GM18505 (cell line): ENCODE measurements around the gene EML3.

Source experiments
- ATAC-seq: cut with Tn5 transposase; IDR thresholded peaks from one replicate; pipeline ENCODE4 v1.9.1; 2021; ENCODE audit not compliant: unreplicated experiment
- POLR2A ChIP-seq: IDR thresholded peaks from 4 replicates; pipeline ENCODE4 v1.6.1; 2011; ENCODE audit warnings: borderline replicate concordance; ENCODE audit not compliant: insufficient read depth, insufficient read length; ENCODE audit errors: extremely low read depth

EML3 gene

GRCh38 chr11:62553080-62553838, 59.3 kb downstream of the EML3 start:
- ATAC-seq = no peak
- TF ChIP-seq POLR2A = no peak

- TF ChIP-seq POLR2A = no peak
- no peak for ATAC-seq
These were observed 60.0 kb downstream of the EML3 start for GRCh38 chr11:62552485-62553079.
